IMR-90 (cell line): ENCODE results near the gene NPTX1. TPM values are rescaled to one million over a fixed set of nuclear protein-coding genes. Genes with fewer than 3 reads are reported as not detected.

ENCODE experiments used
- ATAC-seq: fragments of 200-7000 bp; cut with Tn5 transposase; 2 replicates; pipeline ENCODE4 v1.9.1; 2020; ENCODE audit warnings: low read depth, mild to moderate bottlenecking, moderate library complexity
- BruUV-seq: library from RNA; stranded (reverse); fragments of 400-500 nt; replicated peaks from 2 replicates; lab custom pipeline; 2021; lab: Mats Ljungman, UMichigan
- CTCF ChIA-PET: fragments of 300-600 bp; formaldehyde crosslinking; extraction: SDS; loops from one replicate; lab custom pipeline; 2021; ENCODE audit warnings: antibody characterized with exemption; lab: Yijun Ruan, JAX
- POLR2A ChIA-PET: fragments of 300-600 bp; sonication (Branson Sonifier 250); formaldehyde crosslinking; loops from one replicate; lab custom pipeline; 2022; ENCODE audit warnings: antibody characterized with exemption; ENCODE audit not compliant: unreplicated experiment; lab: Charles Lee
- DNase-seq: peaks from one replicate; pipeline ENCODE4 v3.0.0; 2013
- H2AFZ ChIP-seq: replicated peaks from 2 replicates; pipeline ENCODE3; 2013; ENCODE audit warnings: low read length, mild to moderate bottlenecking; ENCODE audit not compliant: poor library complexity
- H2AK5ac ChIP-seq: 2 replicates; pipeline ENCODE4 v1.6.1; 2013; ENCODE audit warnings: low read depth, low read length, inconsistent platforms
- H2AK9ac ChIP-seq: replicated peaks from 2 replicates; pipeline ENCODE3; 2013; ENCODE audit warnings: mild to moderate bottlenecking, low read depth, low read length, moderate library complexity; ENCODE audit not compliant: poor library complexity
- H2BK120ac ChIP-seq: 2 replicates; pipeline ENCODE4 v1.6.1; 2013; ENCODE audit warnings: low read depth, low read length, inconsistent platforms
- H2BK15ac ChIP-seq: 3 replicates; pipeline ENCODE4 v1.6.1; 2013; ENCODE audit warnings: low read depth, low read length, inconsistent platforms
- H2BK20ac ChIP-seq: 2 replicates; pipeline ENCODE4 v1.6.1; 2013; ENCODE audit warnings: low read depth, mild to moderate bottlenecking, inconsistent platforms, low read length, moderate library complexity
- H2BK5ac ChIP-seq: 2 replicates; pipeline ENCODE4 v1.6.1; 2013; ENCODE audit warnings: mild to moderate bottlenecking, low read depth, low read length, inconsistent platforms; ENCODE audit not compliant: poor library complexity, severe bottlenecking
- H3K14ac ChIP-seq: replicated peaks from 2 replicates; pipeline ENCODE4 v1.6.1; 2013; ENCODE audit warnings: low read depth, low read length, inconsistent platforms
- H3K18ac ChIP-seq: 2 replicates; pipeline ENCODE4 v1.6.1; 2013; ENCODE audit warnings: low read depth, low read length, control low read depth
- H3K23ac ChIP-seq: 2 replicates; pipeline ENCODE4 v1.6.1; 2013; ENCODE audit warnings: low read depth, low read length, inconsistent platforms
- H3K27ac ChIP-seq: 2 replicates; pipeline ENCODE4 v1.5.1; 2013; ENCODE audit warnings: mild to moderate bottlenecking, control low read depth, low read length; ENCODE audit not compliant: insufficient read depth
- H3K27me3 ChIP-seq: 2 replicates; pipeline ENCODE4 v1.6.1; 2013; ENCODE audit warnings: low read length; ENCODE audit not compliant: control insufficient read depth, insufficient read depth
- H3K36me3 ChIP-seq: 2 replicates; pipeline ENCODE4 v1.6.1; 2013; ENCODE audit warnings: low read length, mixed read lengths; ENCODE audit not compliant: control insufficient read depth, insufficient read depth
- H3K4ac ChIP-seq: 2 replicates; pipeline ENCODE4 v1.6.1; 2013; ENCODE audit warnings: low read depth, low read length, inconsistent platforms
- H3K4me1 ChIP-seq: 2 replicates; pipeline ENCODE4 v1.6.1; 2013; ENCODE audit warnings: low read length, mixed read lengths; ENCODE audit not compliant: control insufficient read depth, insufficient read depth
- H3K4me2 ChIP-seq: 2 replicates; pipeline ENCODE4 v1.6.1; 2013; ENCODE audit warnings: low read depth, mild to moderate bottlenecking, control low read depth, low read length, moderate library complexity
- H3K4me3 ChIP-seq: 2 replicates; pipeline ENCODE4 v1.5.1; 2013; ENCODE audit warnings: low read depth, mild to moderate bottlenecking, control low read depth, low read length, moderate library complexity; ENCODE audit not compliant: insufficient read depth
- H3K56ac ChIP-seq: 2 replicates; pipeline ENCODE4 v1.6.1; 2013; ENCODE audit warnings: low read length, inconsistent platforms; ENCODE audit not compliant: insufficient read depth; ENCODE audit errors: extremely low read depth
- H3K79me1 ChIP-seq, 2 experiments: 2 replicates each; pipeline ENCODE4 v1.6.1; 2013; ENCODE audit warnings: low read length in 2 of 2, inconsistent platforms in 1 of 2, low read depth in 1 of 2
- H3K9ac ChIP-seq: 2 replicates; pipeline ENCODE4 v1.6.1; 2013; ENCODE audit warnings: low read depth, low read length, control low read depth
- H3K9me1 ChIP-seq: 2 replicates; pipeline ENCODE4 v1.6.1; 2013; ENCODE audit warnings: low read length, inconsistent platforms; ENCODE audit not compliant: insufficient read depth
- H3K9me3 ChIP-seq: 2 replicates; pipeline ENCODE4 v1.6.1; 2013; ENCODE audit warnings: low read length; ENCODE audit not compliant: control insufficient read depth, insufficient read depth
- H4K20me1 ChIP-seq: 2 replicates; pipeline ENCODE4 v1.6.1; 2013; ENCODE audit warnings: low read length, inconsistent platforms; ENCODE audit not compliant: insufficient read depth
- H4K5ac ChIP-seq: 2 replicates; pipeline ENCODE4 v1.6.1; 2013; ENCODE audit warnings: mild to moderate bottlenecking, low read depth, low read length, control low read depth
- H4K8ac ChIP-seq, 2 experiments: 2 replicates each; pipeline ENCODE4 v1.6.1; 2013; ENCODE audit warnings: low read depth in 2 of 2, low read length in 2 of 2, control low read depth in 1 of 2, inconsistent platforms in 1 of 2
- H4K91ac ChIP-seq: 2 replicates; pipeline ENCODE4 v1.6.1; 2013; ENCODE audit warnings: low read depth, low read length, inconsistent platforms; ENCODE audit not compliant: insufficient read depth
- BHLHE40 ChIP-seq: fragments of 150-350 bp; IDR thresholded peaks from 2 replicates; pipeline ENCODE4 v1.6.1; 2016; ENCODE audit warnings: mild to moderate bottlenecking, low read depth, low read length
- CEBPB ChIP-seq: IDR thresholded peaks from 2 replicates; pipeline ENCODE4 v1.6.1; 2012; ENCODE audit warnings: low read depth, low read length, improper control_type of control experiment
- CHD1 ChIP-seq: IDR thresholded peaks from 2 replicates; pipeline ENCODE4 v1.6.1; 2012; ENCODE audit warnings: low read depth, low read length, improper control_type of control experiment
- CTCF ChIP-seq: conservative IDR thresholded peaks from 2 replicates; pipeline ENCODE4 v1.5.1; 2012; ENCODE audit warnings: mild to moderate bottlenecking, low read depth, low read length, improper control_type of control experiment
- FOS ChIP-seq: fragments of 150-350 bp; IDR thresholded peaks from 2 replicates; pipeline ENCODE4 v1.6.1; 2016; ENCODE audit warnings: low read depth, low read length
- MAFK ChIP-seq: IDR thresholded peaks from 2 replicates; pipeline ENCODE4 v1.6.1; 2012; ENCODE audit warnings: low read depth, low read length, improper control_type of control experiment
- MAZ ChIP-seq: IDR thresholded peaks from 2 replicates; pipeline ENCODE4 v1.6.1; 2012; ENCODE audit warnings: low read depth, mild to moderate bottlenecking, low read length, improper control_type of control experiment, moderate library complexity, borderline replicate concordance
- MXI1 ChIP-seq: IDR thresholded peaks from 2 replicates; pipeline ENCODE4 v1.6.1; 2012; ENCODE audit warnings: low read depth, mild to moderate bottlenecking, low read length, moderate library complexity, borderline replicate concordance
- POLR2A ChIP-seq: IDR thresholded peaks from 2 replicates; pipeline ENCODE4 v1.6.1; 2012; ENCODE audit warnings: mild to moderate bottlenecking, low read depth, low read length
- RAD21 ChIP-seq: IDR thresholded peaks from 2 replicates; pipeline ENCODE4 v1.6.1; 2012; ENCODE audit warnings: low read length, improper control_type of control experiment
- RCOR1 ChIP-seq: IDR thresholded peaks from 2 replicates; pipeline ENCODE4 v1.6.1; 2012; ENCODE audit warnings: mild to moderate bottlenecking, low read length, improper control_type of control experiment; ENCODE audit not compliant: insufficient replicate concordance
- RFX5 ChIP-seq: IDR thresholded peaks from 2 replicates; pipeline ENCODE4 v1.8.0; 2012; ENCODE audit warnings: low read depth, mild to moderate bottlenecking, low read length, moderate library complexity
- SMC3 ChIP-seq: fragments of 150-350 bp; IDR thresholded peaks from 2 replicates; pipeline ENCODE4 v1.6.1; 2016; ENCODE audit warnings: low read depth, mild to moderate bottlenecking, antibody characterized with exemption, low read length, moderate library complexity
- WGBS, 2 experiments: methylation state at CpG; one replicate each; pipeline versions ENCODE4 v1.1.5 to v1.1.7; 2013; ENCODE audit warnings: missing lambda C conversion rate in 2 of 2; ENCODE audit not compliant: insufficient read length in 1 of 2; ENCODE audit errors: extremely low coverage in 2 of 2; 5-methylcytosine and 5-hydroxymethylcytosine counted together
- dilution Hi-C: fragments of 300-500 bp; cut with HindIII; formaldehyde crosslinking; loops from one replicate; pipeline ENCODE4 v1.14.3; 2018; ENCODE audit warnings: low sequenced_read_pairs; ENCODE audit not compliant: unreplicated experiment
- in situ Hi-C: fragments of 300-500 bp; cut with MboI; formaldehyde crosslinking; loops from 3 replicates; pipeline ENCODE4 v1.14.3; 2019; ENCODE audit warnings: low sequenced_read_pairs, inconsistent platforms, mixed read lengths
- intact Hi-C: fragments of 100-400 bp; cut with micrococcal nuclease; formaldehyde crosslinking; loops from 2 replicates; pipeline ENCODE4 v1.10.0; 2022
- polyA plus RNA-seq, 3 experiments: library from polyadenylated mRNA; depleted of rRNA; stranded (reverse); fragments of >200 nt; gene quantifications; 2 replicates each; pipeline ENCODE4 v1.2.3, GENCODE V29; 2012; ENCODE audit warnings: low replicate concordance in 1 of 3
- total RNA-seq: library from RNA; depleted of rRNA; stranded (reverse); fragments of >200 nt; gene quantifications from 2 replicates; pipeline ENCODE4 v1.2.3, GENCODE V29; 2012
- TF ChIP-seq, protein P1 (sequence below): fragments of 150-350 bp; IDR thresholded peaks from 2 replicates; pipeline ENCODE4 v1.6.1; 2017; ENCODE audit warnings: mild to moderate bottlenecking, antibody characterized with exemption, low read length, low read depth
- TF ChIP-seq, protein P2 (sequence below): fragments of 150-350 bp; IDR thresholded peaks from 2 replicates; pipeline ENCODE4 v1.6.1; 2016; ENCODE audit warnings: low read depth, mild to moderate bottlenecking, low read length, moderate library complexity, borderline replicate concordance

NPTX1 gene
- total and polyA plus RNA-seq, 2 of the 4 experiments (the other 2 are of a cell fraction), result 20.8 to 39.5 TPM

- H3K4ac ChIP-seq, result no peak overlapping the region
- H2BK15ac ChIP-seq, result no peak overlapping the region
- 74% methylated on average over 2 of the region's 3 CpGs; no CpG with 5 or more reads in 1 of the 2 experiments for WGBS, 2 experiments
- no peak overlapping the region for H2AFZ ChIP-seq
- H4K8ac ChIP-seq, result no peak overlapping the region
- TF ChIP-seq SMC3 (no peak), CHD1 (no peak), BHLHE40 (no peak), RFX5 (no peak), RAD21 (no peak), MAZ (no peak), MAFK (no peak), MXI1 (no peak), POLR2A (no peak), FOS (no peak), CTCF (no peak), CEBPB (no peak), RCOR1 (no peak)
- TF ChIP-seq, protein P1, sequence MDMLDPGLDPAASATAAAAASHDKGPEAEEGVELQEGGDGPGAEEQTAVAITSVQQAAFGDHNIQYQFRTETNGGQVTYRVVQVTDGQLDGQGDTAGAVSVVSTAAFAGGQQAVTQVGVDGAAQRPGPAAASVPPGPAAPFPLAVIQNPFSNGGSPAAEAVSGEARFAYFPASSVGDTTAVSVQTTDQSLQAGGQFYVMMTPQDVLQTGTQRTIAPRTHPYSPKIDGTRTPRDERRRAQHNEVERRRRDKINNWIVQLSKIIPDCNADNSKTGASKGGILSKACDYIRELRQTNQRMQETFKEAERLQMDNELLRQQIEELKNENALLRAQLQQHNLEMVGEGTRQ, result no peak
- TF ChIP-seq, protein P2, sequence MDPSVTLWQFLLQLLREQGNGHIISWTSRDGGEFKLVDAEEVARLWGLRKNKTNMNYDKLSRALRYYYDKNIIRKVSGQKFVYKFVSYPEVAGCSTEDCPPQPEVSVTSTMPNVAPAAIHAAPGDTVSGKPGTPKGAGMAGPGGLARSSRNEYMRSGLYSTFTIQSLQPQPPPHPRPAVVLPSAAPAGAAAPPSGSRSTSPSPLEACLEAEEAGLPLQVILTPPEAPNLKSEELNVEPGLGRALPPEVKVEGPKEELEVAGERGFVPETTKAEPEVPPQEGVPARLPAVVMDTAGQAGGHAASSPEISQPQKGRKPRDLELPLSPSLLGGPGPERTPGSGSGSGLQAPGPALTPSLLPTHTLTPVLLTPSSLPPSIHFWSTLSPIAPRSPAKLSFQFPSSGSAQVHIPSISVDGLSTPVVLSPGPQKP, result no peak
- H3K4me2 ChIP-seq, result no peak overlapping the region
- no peak overlapping the region for H3K23ac ChIP-seq
- H3K9me1 ChIP-seq, result peaks cover 5% of the 10 kb centered on the region; the same call in 1 of the 2 replicates
- POLR2A ChIA-PET, result no interaction called here
- no peak for DNase-seq
- H3K36me3 ChIP-seq, result no peaks in the 10 kb centered on the region
- no peak overlapping the region for H2AK5ac ChIP-seq
- H2BK5ac ChIP-seq, result no peak overlapping the region
- no peak overlapping the region for H2AK9ac ChIP-seq
- H3K18ac ChIP-seq, result no peak overlapping the region
- H4K91ac ChIP-seq, result no peak overlapping the region
- in situ Hi-C loops (no loop called here), dilution Hi-C loops (no loop called here), intact Hi-C loops (no loop called here)
- CTCF ChIA-PET, result no interaction called here
- no peak overlapping the region for H2BK120ac ChIP-seq
- no peak overlapping the region for H2BK20ac ChIP-seq
- peaks cover 6% of the 10 kb centered on the region for H3K4me1 ChIP-seq
- H3K14ac ChIP-seq, result no peak overlapping the region
- no peaks in the 10 kb centered on the region for H4K20me1 ChIP-seq
- no peak overlapping the region for H3K56ac ChIP-seq
- peaks cover 9% of the 10 kb centered on the region; the same call in 1 of the 2 replicates for H3K27me3 ChIP-seq
- no TSS peak for BruUV-seq
- H3K9ac ChIP-seq, result no peak overlapping the region
- no peaks in the 10 kb centered on the region for H3K79me1 ChIP-seq
- no peak overlapping the region for H3K4me3 ChIP-seq
- H4K5ac ChIP-seq, result no peak overlapping the region
- H3K27ac ChIP-seq, result no peak overlapping the region
- H3K9me3 ChIP-seq, result no peaks in the 10 kb centered on the region
- no peak for ATAC-seq
Observed at GRCh38 chr17:80517641-80518040, 41.2 kb upstream of the NPTX1 start.
